HG03565 (cell line): ENCODE data around the gene ARTN.

Source experiments
- ATAC-seq: cut with Tn5 transposase; IDR thresholded peaks from one replicate; pipeline ENCODE4 v1.9.1; 2021; ENCODE audit warnings: mild to moderate bottlenecking, moderate library complexity; ENCODE audit not compliant: unreplicated experiment

Gene ARTN

GRCh38 chr1:43946236-43947060, 12.8 kb downstream of the ARTN start, which contains the start of gene IPO13:
IPO13 (plus strand) TSS chr1:43946950; CDS start chr1:43947601, 651 bp downstream.
- peak; percentile 83 for ATAC-seq

DNA sequence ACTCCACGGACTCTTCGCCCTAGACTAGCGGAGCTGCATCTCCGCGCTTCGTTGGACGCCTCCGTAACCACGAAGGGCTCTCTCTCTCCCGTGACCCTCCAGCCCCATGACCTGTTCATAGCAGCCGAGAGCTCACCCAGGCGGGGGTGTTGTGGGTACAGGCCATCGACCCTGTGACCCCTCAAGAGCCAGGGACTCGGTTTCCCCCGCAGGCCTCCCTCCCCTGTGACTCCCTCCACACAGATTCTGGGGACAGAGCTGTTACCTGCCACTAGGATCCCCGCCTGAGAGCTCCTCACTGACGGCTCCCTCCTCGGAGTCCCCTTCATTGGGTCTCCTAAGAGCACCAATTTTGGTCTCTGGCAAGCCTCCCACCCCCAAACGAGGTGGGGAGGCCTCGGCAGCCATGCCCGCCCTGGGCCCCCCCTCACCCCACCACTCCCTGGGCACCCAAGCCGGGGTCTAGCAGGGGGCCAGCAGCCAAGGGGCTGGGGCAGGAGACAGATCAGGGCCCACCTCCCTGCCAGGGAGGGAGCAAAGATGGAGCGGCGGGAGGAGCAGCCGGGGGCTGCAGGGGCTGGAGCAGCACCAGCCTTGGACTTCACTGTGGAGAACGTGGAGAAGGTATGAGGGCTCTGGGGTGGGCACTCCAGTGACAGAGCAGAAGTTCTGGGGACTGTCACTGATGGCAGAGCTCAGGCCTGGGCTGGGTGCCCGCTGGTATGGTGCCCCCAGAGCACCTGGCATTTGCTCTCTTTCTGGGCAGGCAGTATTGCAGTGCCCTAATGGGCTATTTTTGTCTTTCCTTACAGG, 13.7 kb downstream of the ARTN start:
- no peak for ATAC-seq

GRCh38 chr1:43947874-43948437, 14.4 kb downstream of the ARTN start:
- ATAC-seq: no peak

DNA sequence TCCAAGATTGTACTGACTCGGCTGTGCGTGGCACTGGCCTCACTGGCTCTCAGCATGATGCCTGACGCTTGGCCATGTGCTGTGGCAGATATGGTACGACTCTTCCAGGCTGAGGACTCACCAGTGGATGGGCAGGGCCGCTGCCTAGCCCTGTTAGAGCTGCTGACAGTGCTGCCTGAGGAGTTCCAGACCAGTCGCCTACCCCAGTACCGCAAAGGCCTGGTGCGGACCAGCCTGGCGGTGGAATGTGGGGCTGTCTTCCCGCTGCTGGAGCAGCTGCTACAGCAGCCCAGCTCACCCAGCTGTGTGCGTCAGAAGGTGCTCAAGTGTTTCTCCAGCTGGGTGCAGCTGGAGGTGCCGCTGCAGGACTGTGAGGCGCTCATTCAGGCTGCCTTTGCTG, 16.1 kb downstream of the ARTN start:
- no peak for ATAC-seq

- ATAC-seq: no peak
These were observed 17.7 kb downstream of the ARTN start for GRCh38 chr1:43951021-43951985.

- no peak for ATAC-seq
These were observed 19.2 kb downstream of the ARTN start for GRCh38 chr1:43952731-43953346.

GRCh38 chr1:43953361-43953760, 19.8 kb downstream of the ARTN start:
- no peak for ATAC-seq

GRCh38 chr1:43954036-43954435, 20.4 kb downstream of the ARTN start:
- no peak for ATAC-seq

GRCh38 chr1:43956234-43956633, 22.6 kb downstream of the ARTN start:
- ATAC-seq: no peak

- no peak for ATAC-seq
These were observed 23.9 kb downstream of the ARTN start for GRCh38 chr1:43957407-43958040.

DNA sequence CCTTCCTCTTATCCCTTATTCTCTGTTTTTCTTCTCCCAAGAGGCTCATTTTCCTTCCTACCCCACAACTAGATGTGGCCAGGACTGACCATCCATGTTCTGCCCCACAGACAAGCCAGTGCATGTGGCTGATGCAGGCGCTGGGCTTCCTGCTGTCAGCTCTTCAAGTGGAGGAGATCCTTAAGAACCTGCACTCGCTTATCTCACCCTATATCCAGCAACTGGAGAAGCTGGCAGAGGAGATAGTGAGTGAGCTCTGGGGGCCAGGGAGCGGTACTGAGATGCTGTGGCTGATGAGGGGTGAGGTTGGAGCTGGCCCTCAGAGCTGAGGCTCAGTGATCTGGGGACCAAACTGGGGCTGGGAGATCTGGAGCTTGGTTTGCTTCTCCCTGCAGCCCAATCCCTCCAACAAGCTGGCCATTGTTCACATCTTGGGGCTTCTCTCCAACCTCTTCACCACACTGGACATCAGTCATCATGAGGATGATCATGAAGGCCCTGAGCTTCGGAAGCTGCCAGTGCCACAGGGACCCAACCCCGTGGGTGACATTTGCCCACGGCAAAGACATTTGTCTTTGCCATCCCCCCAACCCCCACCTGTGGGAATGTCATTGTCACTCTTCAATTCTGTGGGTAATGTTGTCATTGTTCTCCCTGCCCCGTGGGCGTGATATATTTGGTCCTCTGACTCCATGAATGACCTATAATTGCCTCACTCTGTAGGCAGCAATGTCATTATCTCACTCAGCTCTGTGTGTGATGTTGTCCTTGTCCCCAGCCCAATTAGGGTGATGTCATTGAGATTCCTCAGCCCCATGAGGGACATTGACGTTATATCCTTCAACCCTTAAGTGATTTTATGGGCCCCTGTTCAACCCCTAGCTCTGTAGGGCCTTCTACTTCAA, 25.0 kb downstream of the ARTN start:
- no peak for ATAC-seq

DNA sequence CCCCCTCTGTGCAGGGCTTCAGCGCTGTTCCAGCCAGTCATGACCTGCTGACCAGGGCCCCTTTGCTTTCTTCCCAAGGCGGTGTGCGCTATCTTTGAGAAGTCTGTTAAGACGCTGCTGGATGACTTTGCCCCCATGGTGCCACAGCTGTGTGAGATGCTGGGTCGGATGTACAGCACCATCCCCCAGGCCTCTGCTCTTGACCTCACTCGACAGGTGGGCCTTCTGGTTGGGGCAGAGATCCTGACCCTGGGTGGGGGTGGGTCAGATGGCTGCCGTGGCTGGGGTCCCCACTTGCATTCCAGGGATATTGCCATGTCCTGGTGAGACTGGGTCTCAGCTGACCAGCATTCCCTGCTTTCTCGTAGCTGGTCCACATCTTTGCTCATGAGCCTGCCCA, 27.2 kb downstream of the ARTN start:
- ATAC-seq: no peak

GRCh38 chr1:43961692-43962091, 28.1 kb downstream of the ARTN start:
- no peak for ATAC-seq

GRCh38 chr1:43962324-43962723, 28.7 kb downstream of the ARTN start:
- ATAC-seq: no peak

- ATAC-seq: no peak
These were observed 29.4 kb downstream of the ARTN start for GRCh38 chr1:43963006-43963405.

GRCh38 chr1:43963890-43964289, 30.3 kb downstream of the ARTN start:
- no peak for ATAC-seq

DNA sequence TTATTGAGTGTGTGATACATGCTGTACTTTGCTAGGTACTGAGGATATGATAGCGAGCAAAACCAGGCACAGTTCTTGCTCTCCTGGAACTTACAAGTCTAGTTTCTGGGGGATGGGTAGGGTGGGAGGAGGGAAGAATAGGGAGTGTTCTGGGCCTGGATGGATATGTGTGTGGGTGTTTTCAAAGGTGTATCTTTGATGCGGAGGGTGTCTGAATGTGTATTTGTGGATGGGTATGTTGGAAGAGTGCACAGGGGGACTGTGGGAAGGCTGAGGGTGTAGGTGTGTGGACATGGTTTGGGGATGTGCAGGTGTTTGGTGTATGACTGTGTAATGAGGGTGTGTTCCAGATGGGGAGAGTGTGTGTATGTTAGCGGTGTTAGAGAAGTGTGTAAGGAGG, 31.7 kb downstream of the ARTN start:
- no peak for ATAC-seq

- no peak for ATAC-seq
These were observed 34.8 kb downstream of the ARTN start for GRCh38 chr1:43968348-43968948.
